H9 (cell line): ENCODE measurements around the gene CDH3. TPM values are rescaled to one million over a fixed set of nuclear protein-coding genes. Genes with fewer than 3 reads are reported as not detected.

ENCODE experiments used
- DNase-seq: peaks from one replicate; pipeline ENCODE4 v3.0.0-alpha.2; 2017
- H2AFZ ChIP-seq: one replicate; pipeline ENCODE4 v1.6.1; 2013; ENCODE audit warnings: mild to moderate bottlenecking, low read length, control low read depth, moderate library complexity
- H2AK5ac ChIP-seq: 2 replicates; pipeline ENCODE4 v1.6.1; 2013; ENCODE audit warnings: low read length, control low read depth, mixed read lengths; ENCODE audit not compliant: insufficient read length
- H2BK120ac ChIP-seq: one replicate; pipeline ENCODE4 v1.6.1; 2013; ENCODE audit warnings: low read depth, mild to moderate bottlenecking, low read length, control low read depth, inconsistent platforms; ENCODE audit not compliant: poor library complexity, severe bottlenecking
- H2BK12ac ChIP-seq: 2 replicates; pipeline ENCODE4 v1.6.1; 2013; ENCODE audit warnings: low read length, control low read depth, mixed read lengths, low read depth; ENCODE audit not compliant: insufficient read length
- H2BK15ac ChIP-seq: 2 replicates; pipeline ENCODE4 v1.6.1; 2013; ENCODE audit warnings: low read depth, low read length, control low read depth
- H2BK20ac ChIP-seq: one replicate; pipeline ENCODE4 v1.6.1; 2013; ENCODE audit warnings: low read depth, mild to moderate bottlenecking, low read length, control low read depth, inconsistent platforms; ENCODE audit not compliant: poor library complexity, severe bottlenecking
- H2BK5ac ChIP-seq: 2 replicates; pipeline ENCODE4 v1.6.1; 2013; ENCODE audit warnings: low read length, control low read depth, mixed read lengths; ENCODE audit not compliant: insufficient read length
- H3K14ac ChIP-seq: 2 replicates; pipeline ENCODE4 v1.6.1; 2013; ENCODE audit warnings: low read length, control low read depth; ENCODE audit not compliant: insufficient read depth
- H3K18ac ChIP-seq: 2 replicates; pipeline ENCODE4 v1.6.1; 2013; ENCODE audit warnings: low read depth, mild to moderate bottlenecking, mixed read lengths, low read length, control low read depth; ENCODE audit not compliant: insufficient read length
- H3K23ac ChIP-seq: 2 replicates; pipeline ENCODE4 v1.6.1; 2013; ENCODE audit warnings: low read length, control low read depth, mixed read lengths, low read depth; ENCODE audit not compliant: insufficient read length
- H3K23me2 ChIP-seq: 2 replicates; pipeline ENCODE4 v1.6.1; 2013; ENCODE audit warnings: low read depth, mild to moderate bottlenecking, mixed read lengths, low read length, control low read depth; ENCODE audit not compliant: insufficient read length, poor library complexity, severe bottlenecking
- H3K27ac ChIP-seq: 2 replicates; pipeline ENCODE4 v1.5.1; 2013; ENCODE audit warnings: low read length, control low read depth, mixed read lengths, low read depth; ENCODE audit not compliant: insufficient read length
- H3K27me3 ChIP-seq: 2 replicates; pipeline ENCODE4 v1.6.1; 2013; ENCODE audit warnings: low read length, control low read depth, inconsistent platforms; ENCODE audit not compliant: insufficient read depth
- H3K4ac ChIP-seq: 2 replicates; pipeline ENCODE4 v1.6.1; 2013; ENCODE audit warnings: low read depth, mild to moderate bottlenecking, control low read depth, inconsistent platforms, low read length, moderate library complexity
- H3K4me1 ChIP-seq: 2 replicates; pipeline ENCODE4 v1.6.1; 2013; ENCODE audit warnings: low read length, control low read depth, inconsistent platforms; ENCODE audit not compliant: insufficient read depth
- H3K4me2 ChIP-seq: 2 replicates; pipeline ENCODE4 v1.6.1; 2013; ENCODE audit warnings: low read length, control low read depth, mixed read lengths; ENCODE audit not compliant: insufficient read length, insufficient read depth
- H3K56ac ChIP-seq: 2 replicates; pipeline ENCODE4 v1.6.1; 2013; ENCODE audit warnings: low read depth, mild to moderate bottlenecking, mixed read lengths, low read length, control low read depth; ENCODE audit not compliant: insufficient read length
- H3K79me1 ChIP-seq: 2 replicates; pipeline ENCODE4 v1.6.1; 2013; ENCODE audit warnings: low read depth, mild to moderate bottlenecking, moderate library complexity, low read length, control low read depth, inconsistent platforms; ENCODE audit not compliant: insufficient read depth, poor library complexity, severe bottlenecking
- H3K79me2 ChIP-seq: 2 replicates; pipeline ENCODE4 v1.6.1; 2013; ENCODE audit warnings: low read length, control low read depth, inconsistent platforms; ENCODE audit not compliant: insufficient read depth
- H3K9ac ChIP-seq: 2 replicates; pipeline ENCODE4 v1.6.1; 2013; ENCODE audit warnings: low read length, control low read depth, mixed read lengths; ENCODE audit not compliant: insufficient read length; ENCODE audit errors: extremely low read depth
- H3K9me3 ChIP-seq: one replicate; pipeline ENCODE4 v1.6.1; 2013; ENCODE audit warnings: low read depth, low read length, inconsistent platforms; ENCODE audit not compliant: control insufficient read depth
- H3T11ph ChIP-seq: one replicate; pipeline ENCODE4 v1.6.1; 2013; ENCODE audit warnings: mild to moderate bottlenecking, low read length, control low read depth, inconsistent platforms
- H4K20me1 ChIP-seq: one replicate; pipeline ENCODE4 v1.6.1; 2013; ENCODE audit not compliant: control insufficient read depth, insufficient read length, insufficient read depth
- H4K5ac ChIP-seq: 2 replicates; pipeline ENCODE4 v1.6.1; 2013; ENCODE audit warnings: low read depth, mild to moderate bottlenecking, mixed read lengths, low read length, control low read depth; ENCODE audit not compliant: insufficient read length
- H4K8ac ChIP-seq: replicated peaks from 2 replicates; pipeline ENCODE4 v1.6.1; 2013; ENCODE audit warnings: low read length, control low read depth, mixed read lengths, low read depth; ENCODE audit not compliant: insufficient read length
- H4K91ac ChIP-seq: 2 replicates; pipeline ENCODE4 v1.6.1; 2013; ENCODE audit warnings: low read depth, mild to moderate bottlenecking, moderate library complexity, mixed read lengths, low read length, control low read depth; ENCODE audit not compliant: insufficient read length
- H3K27ac Mint-ChIP-seq, 3 experiments: 2 replicates in 2 of 3; 3 replicates in 1 of 3; pipeline ENCODE4 v1.8.0; 2020 to 2021; ENCODE audit warnings: mixed read lengths in 3 of 3, mild to moderate bottlenecking in 1 of 3, moderate library complexity in 1 of 3
- H3K27me3 Mint-ChIP-seq: 2 replicates; pipeline ENCODE4 v1.8.0; 2021; ENCODE audit warnings: low read depth, mild to moderate bottlenecking, moderate library complexity, mixed read lengths
- H3K36me3 Mint-ChIP-seq, 3 experiments: 2 replicates in 2 of 3; 3 replicates in 1 of 3; pipeline ENCODE4 v1.8.0; 2020 to 2021; ENCODE audit warnings: low read depth in 3 of 3, mixed read lengths in 3 of 3; ENCODE audit not compliant: insufficient read depth in 1 of 3
- H3K4me1 Mint-ChIP-seq, 2 experiments: 2 replicates each; pipeline ENCODE4 v1.8.0; 2020; ENCODE audit warnings: mixed read lengths in 2 of 2
- H3K4me3 Mint-ChIP-seq, 2 experiments: 2 replicates in 1 of 2; 3 replicates in 1 of 2; pipeline ENCODE4 v1.8.0; 2020 to 2021; ENCODE audit warnings: mild to moderate bottlenecking in 2 of 2, mixed read lengths in 2 of 2, moderate library complexity in 1 of 2
- H3K9me3 Mint-ChIP-seq, 2 experiments: 2 replicates in 1 of 2; 3 replicates in 1 of 2; pipeline ENCODE4 v1.8.0; 2020; ENCODE audit warnings: mild to moderate bottlenecking in 2 of 2, mixed read lengths in 2 of 2, moderate library complexity in 1 of 2
- CTCF ChIP-seq: fragments of 200-600 bp; sonication (generic); conservative IDR thresholded peaks from 3 replicates; pipeline ENCODE4 v1.8.0; 2021; ENCODE audit warnings: antibody characterized with exemption, mild to moderate bottlenecking
- WGBS: extraction: QIAGEN DNeasy Blood & Tissue Kit; methylation state at CpG from one replicate; pipeline ENCODE4 v1.1.7; 2013; ENCODE audit warnings: missing lambda C conversion rate, low lambda C conversion rate, mixed read lengths; ENCODE audit not compliant: insufficient read length; ENCODE audit errors: extremely low coverage; 5-methylcytosine and 5-hydroxymethylcytosine counted together
- total RNA-seq: library from RNA; stranded (reverse); gene quantifications from 2 replicates; pipeline ENCODE4 v1.2.1, GENCODE V29; 2021

CDH3 gene
- total RNA-seq, 1 experiment from 2014 or later = 97.2 TPM

- TF ChIP-seq CTCF = no peak
- H3K4me1 Mint-ChIP-seq = peaks cover 15 to 16% of the 10 kb centered on the region in 2 experiments
- H2BK20ac ChIP-seq = no peak overlapping the region
- H2AK5ac ChIP-seq = no peak overlapping the region
- H2BK15ac ChIP-seq = no peak overlapping the region
- peaks cover 1% of the 10 kb centered on the region; the same call in 1 of the 2 replicates for H3K27me3 Mint-ChIP-seq
- no peak overlapping the region for H3K4me3 Mint-ChIP-seq
- H3K4me2 ChIP-seq = no peak overlapping the region
- no peak overlapping the region for H3K9ac ChIP-seq
- no peak for DNase-seq
- no peak overlapping the region for H4K8ac ChIP-seq
- no peak overlapping the region for H2BK5ac ChIP-seq
- no peak overlapping the region for H2BK12ac ChIP-seq
- H3K4ac ChIP-seq = no peak overlapping the region
- no CpG with 5 or more reads among the region's 4 CpGs for WGBS
- no peaks in the 10 kb centered on the region for H3K27me3 ChIP-seq
- H3K27ac ChIP-seq = no peak overlapping the region
- no peak overlapping the region for H3K23ac ChIP-seq
- no peak overlapping the region for H4K91ac ChIP-seq
- H2BK120ac ChIP-seq = no peak overlapping the region
- H2AFZ ChIP-seq = no peak overlapping the region
- H3K23me2 ChIP-seq = no peaks in the 10 kb centered on the region
- H3K36me3 Mint-ChIP-seq = no peaks in the 10 kb centered on the region; a peak in 3 of 7 replicates
- no peak overlapping the region for H3K56ac ChIP-seq
- no peaks in the 10 kb centered on the region for H4K20me1 ChIP-seq
- H3K9me3 Mint-ChIP-seq = peaks cover 2 to 3% of the 10 kb centered on the region in 2 experiments; a peak in 2 of 5 replicates
- H3K79me1 ChIP-seq = no peaks in the 10 kb centered on the region
- no peak overlapping the region for H3K27ac Mint-ChIP-seq
- no peaks in the 10 kb centered on the region for H3K4me1 ChIP-seq
- no peak overlapping the region for H4K5ac ChIP-seq
- no peaks in the 10 kb centered on the region for H3K9me3 ChIP-seq
- H3K14ac ChIP-seq = no peak overlapping the region
- H3K18ac ChIP-seq = no peak overlapping the region
- no peak overlapping the region for H3T11ph ChIP-seq
- H3K79me2 ChIP-seq = no peaks in the 10 kb centered on the region
These were observed 72.6 kb downstream of the CDH3 start for GRCh38 chr16:68717684-68718083.
